Coronary artery (tissue), 2 donors: Measurements from ENCODE around the gene HCN1.

Experiments used
- DNase-seq: peaks from one replicate; pipeline ENCODE4 v3.0.0-alpha.2; 2017; ENCODE audit warnings: low spot score
- H3K27ac ChIP-seq, 2 donors: fragments of 200-600 bp; sonication (generic); one replicate each; pipeline ENCODE4 v1.5.1; 2016 to 2019
- H3K4me3 ChIP-seq: fragments of 200-600 bp; sonication (generic); 2 replicates; pipeline ENCODE4 v1.5.1; 2016; ENCODE audit warnings: mild to moderate bottlenecking, moderate library complexity
- TF ChIP-seq, protein P1 (sequence below): fragments of 200-600 bp; sonication (generic); IDR thresholded peaks from one replicate; pipeline ENCODE4 v1.5.1; 2019; ENCODE audit warnings: antibody characterized with exemption

HCN1 gene

GRCh38 chr5:45694255-45694814 lies 1.8 kb downstream of the HCN1 start:
- DNase-seq = no peak
- no peak overlapping the region for H3K27ac ChIP-seq
- no peak overlapping the region for H3K4me3 ChIP-seq
- TF ChIP-seq, protein P1, sequence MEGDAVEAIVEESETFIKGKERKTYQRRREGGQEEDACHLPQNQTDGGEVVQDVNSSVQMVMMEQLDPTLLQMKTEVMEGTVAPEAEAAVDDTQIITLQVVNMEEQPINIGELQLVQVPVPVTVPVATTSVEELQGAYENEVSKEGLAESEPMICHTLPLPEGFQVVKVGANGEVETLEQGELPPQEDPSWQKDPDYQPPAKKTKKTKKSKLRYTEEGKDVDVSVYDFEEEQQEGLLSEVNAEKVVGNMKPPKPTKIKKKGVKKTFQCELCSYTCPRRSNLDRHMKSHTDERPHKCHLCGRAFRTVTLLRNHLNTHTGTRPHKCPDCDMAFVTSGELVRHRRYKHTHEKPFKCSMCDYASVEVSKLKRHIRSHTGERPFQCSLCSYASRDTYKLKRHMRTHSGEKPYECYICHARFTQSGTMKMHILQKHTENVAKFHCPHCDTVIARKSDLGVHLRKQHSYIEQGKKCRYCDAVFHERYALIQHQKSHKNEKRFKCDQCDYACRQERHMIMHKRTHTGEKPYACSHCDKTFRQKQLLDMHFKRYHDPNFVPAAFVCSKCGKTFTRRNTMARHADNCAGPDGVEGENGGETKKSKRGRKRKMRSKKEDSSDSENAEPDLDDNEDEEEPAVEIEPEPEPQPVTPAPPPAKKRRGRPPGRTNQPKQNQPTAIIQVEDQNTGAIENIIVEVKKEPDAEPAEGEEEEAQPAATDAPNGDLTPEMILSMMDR = no peak

DNA sequence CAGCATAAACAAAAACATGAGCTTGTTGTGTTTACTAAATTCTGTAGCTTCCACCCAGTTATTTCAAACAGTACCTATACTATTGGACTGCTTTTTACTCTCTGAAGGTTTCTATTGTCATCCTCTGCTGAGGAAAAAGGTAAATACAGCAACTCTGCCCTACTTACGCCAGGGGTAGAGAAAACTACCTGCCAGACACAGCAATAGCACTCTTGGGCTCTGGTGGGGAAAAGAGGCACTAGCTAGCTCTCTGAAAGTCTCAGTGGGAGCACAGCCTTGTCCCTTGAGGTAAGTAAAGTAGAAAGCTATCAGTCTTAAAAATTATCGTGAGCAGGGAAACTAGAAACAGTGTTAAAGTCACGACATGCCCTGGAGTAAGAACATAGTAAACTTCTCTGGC lies 3.7 kb downstream of the HCN1 start:
- TF ChIP-seq, protein P1 = no peak
- Histone ChIP-seq H3K4me3 (no peak overlapping the region), H3K27ac (no peak overlapping the region)
- no peak for DNase-seq

DNA sequence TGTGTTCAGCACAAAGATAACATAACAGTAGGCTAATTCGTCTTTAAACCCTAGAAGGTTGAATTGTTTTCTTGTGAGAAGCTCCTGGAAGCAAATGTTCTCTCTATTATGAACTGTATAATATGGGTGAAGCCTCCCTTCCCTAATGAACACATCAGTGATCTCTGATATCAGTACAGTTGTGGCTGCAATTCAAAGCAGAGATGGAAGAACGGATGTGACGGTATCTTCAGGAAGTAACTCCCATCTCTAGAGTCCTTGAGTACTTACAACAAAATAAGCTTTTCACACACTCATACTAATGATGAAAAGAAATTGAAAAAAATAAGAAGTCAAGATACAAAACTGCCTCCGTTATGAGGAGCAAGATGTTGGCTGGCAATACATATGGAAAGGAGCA lies 4.5 kb downstream of the HCN1 start:
- Histone ChIP-seq H3K27ac (no peak overlapping the region), H3K4me3 (no peak overlapping the region)
- TF ChIP-seq, protein P1 = no peak
- DNase-seq = no peak

- no peak for DNase-seq
- TF ChIP-seq, protein P1 = no peak
- H3K4me3 ChIP-seq = no peak overlapping the region
- no peak overlapping the region for H3K27ac ChIP-seq
Observed at GRCh38 chr5:45687701-45688100, 8.5 kb downstream of the HCN1 start.

DNA sequence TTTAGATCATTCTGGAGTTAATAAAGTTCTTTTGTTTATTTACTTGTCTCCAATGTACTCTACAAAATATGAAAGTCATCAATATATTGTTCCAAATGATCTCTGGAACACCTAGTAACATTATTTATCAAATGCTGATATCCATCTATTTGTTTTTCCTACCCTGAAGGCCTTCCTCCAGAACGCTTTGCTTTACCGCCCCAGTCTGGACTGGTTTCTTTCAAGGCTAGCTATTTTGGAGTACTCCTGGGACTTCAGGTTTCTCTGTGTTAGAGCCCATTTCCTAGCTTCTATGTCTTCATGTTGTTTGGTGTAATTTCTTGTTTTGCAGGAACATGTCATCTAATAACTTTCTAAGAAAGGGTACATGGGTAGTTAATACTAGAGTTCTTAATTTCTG lies 9.6 kb downstream of the HCN1 start:
- H3K4me3 ChIP-seq = no peak overlapping the region
- no peak overlapping the region for H3K27ac ChIP-seq
- no peak for DNase-seq
- TF ChIP-seq, protein P1 = no peak

GRCh38 chr5:45684118-45684517 lies 12.1 kb downstream of the HCN1 start:
- Histone ChIP-seq H3K4me3 (no peak overlapping the region), H3K27ac (no peak overlapping the region)
- TF ChIP-seq, protein P1 = no peak
- no peak for DNase-seq

DNA sequence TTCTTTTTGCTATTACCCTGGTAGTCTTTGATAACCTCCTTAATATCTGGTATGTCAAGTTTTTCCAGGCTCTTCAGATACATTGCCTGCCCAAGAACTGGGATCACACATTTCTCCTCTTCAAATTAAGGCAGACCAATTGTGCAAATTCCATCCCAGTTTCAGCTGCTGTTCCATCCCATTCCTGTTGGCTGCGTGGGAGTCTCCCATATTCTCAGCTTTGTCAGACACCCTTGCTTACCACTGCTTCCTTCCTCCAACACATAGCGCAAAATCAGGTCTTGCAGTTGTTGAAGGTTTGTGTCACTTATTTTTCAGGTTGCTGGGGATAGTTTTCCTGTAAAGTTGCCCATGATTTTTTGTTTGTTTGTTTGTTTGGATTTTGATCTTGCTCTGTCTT lies 15.2 kb downstream of the HCN1 start:
- TF ChIP-seq, protein P1 = no peak
- DNase-seq = no peak
- H3K4me3 ChIP-seq = no peak overlapping the region
- no peak overlapping the region for H3K27ac ChIP-seq
